Activated naive CD4-positive, alpha-beta T cell treated with anti-CD3 and anti-CD28 coated beads, Interleukin-2, amount 10 ng/mL, durations not matched to agents 7 days and 5 days (primary cell): ENCODE measurements around the gene CCT2.
A peak's percentile ranks its signal among the peaks of the same experiment; 100 is the strongest.

Experiments
- CTCF ChIA-PET: fragments of 350-600 bp; sonication (Branson Sonifier 250); formaldehyde crosslinking; loops from one replicate; lab custom pipeline; 2021; ENCODE audit warnings: antibody characterized with exemption; lab: Charles Lee
- DNase-seq: peaks from one replicate; pipeline ENCODE4 v3.0.0-alpha.2; 2020
- H3K27ac Mint-ChIP-seq: one replicate; pipeline ENCODE4 v1.8.0; 2021; ENCODE audit warnings: mild to moderate bottlenecking, moderate library complexity, mixed read lengths
- H3K27me3 Mint-ChIP-seq: one replicate; pipeline ENCODE4 v1.8.0; 2021; ENCODE audit warnings: mild to moderate bottlenecking, mixed read lengths
- H3K36me3 Mint-ChIP-seq: one replicate; pipeline ENCODE4 v1.8.0; 2021; ENCODE audit warnings: mixed read lengths
- H3K4me1 Mint-ChIP-seq: one replicate; pipeline ENCODE4 v1.8.0; 2021; ENCODE audit warnings: mixed read lengths
- H3K4me3 Mint-ChIP-seq: one replicate; pipeline ENCODE4 v1.8.0; 2021; ENCODE audit warnings: mild to moderate bottlenecking, moderate library complexity, mixed read lengths
- H3K9me3 Mint-ChIP-seq: one replicate; pipeline ENCODE4 v1.8.0; 2021; ENCODE audit warnings: mixed read lengths

Gene CCT2

GRCh38 chr12:69585189-69586062 is at the start of gene CCT2:
CCT2 (plus strand) TSS chr12:69585459; CDS start chr12:69585522, 63 bp downstream.
- H3K27me3 Mint-ChIP-seq: no peaks in the 10 kb centered on the region
- peaks cover 33% of the 10 kb centered on the region for H3K36me3 Mint-ChIP-seq
- peaks cover 23% of the 10 kb centered on the region for H3K4me1 Mint-ChIP-seq
- H3K9me3 Mint-ChIP-seq: no peaks in the 10 kb centered on the region
- H3K27ac Mint-ChIP-seq: peak within 1 kb of the TSS; percentile 97
- DNase-seq: peak; percentile 98
- CTCF ChIA-PET: interaction anchor here (1.0 kb wide), 1 partner anchor 16 kb away, joined by 3 read pairs; no protein-coding TSS in a partner anchor
- H3K4me3 Mint-ChIP-seq: peak within 1 kb of the TSS; percentile 95

DNA sequence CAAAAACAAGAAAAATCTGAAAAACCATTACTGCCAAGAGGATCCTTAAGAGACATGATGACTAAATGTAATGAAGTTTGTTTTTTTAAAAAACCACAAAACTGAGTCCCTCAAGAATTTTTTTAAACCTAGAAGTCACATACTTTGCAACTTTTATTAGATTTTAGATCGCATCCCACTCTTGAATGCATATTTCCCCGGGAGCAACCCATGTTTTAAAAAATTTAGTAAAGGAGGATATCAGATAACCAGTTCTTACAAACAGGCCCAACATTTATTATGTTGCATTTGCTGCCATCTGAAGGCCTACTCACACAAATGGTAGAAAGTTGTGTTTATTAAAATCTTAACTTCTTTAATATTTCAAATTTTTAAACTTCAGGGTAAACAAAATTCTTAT is 44.3 kb upstream of the CCT2 start:
- CTCF ChIA-PET: no interaction called here
- H3K27me3 Mint-ChIP-seq: no peaks in the 10 kb centered on the region
- H3K9me3 Mint-ChIP-seq: peaks cover 9% of the 10 kb centered on the region
- H3K36me3 Mint-ChIP-seq: peaks cover 24% of the 10 kb centered on the region
- H3K27ac Mint-ChIP-seq: no peak overlapping the region
- no peak overlapping the region for H3K4me3 Mint-ChIP-seq
- H3K4me1 Mint-ChIP-seq: no peaks in the 10 kb centered on the region
- no peak for DNase-seq

DNA sequence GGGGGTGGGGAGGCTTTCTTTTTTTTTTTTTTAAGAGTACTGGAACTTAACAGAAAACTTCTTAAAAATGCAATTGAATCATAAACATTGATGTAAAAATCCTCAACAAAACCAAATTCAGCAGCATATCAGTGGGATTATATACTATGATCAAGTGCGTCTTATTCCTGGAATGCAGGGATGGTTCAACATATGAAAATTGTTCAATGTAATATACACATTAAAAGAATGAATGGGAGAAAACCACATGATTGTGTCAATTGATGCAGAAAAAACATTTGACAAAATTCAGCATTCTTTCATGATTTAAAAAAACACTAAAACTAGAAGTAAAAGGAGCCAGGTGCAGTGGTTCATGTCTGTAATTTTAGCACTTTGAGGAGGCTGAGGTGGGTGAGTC is 41.2 kb upstream of the CCT2 start:
- Mint-ChIP-seq H3K4me3 (no peak overlapping the region), H3K27me3 (no peaks in the 10 kb centered on the region)
- CTCF ChIA-PET: no interaction called here

DNA sequence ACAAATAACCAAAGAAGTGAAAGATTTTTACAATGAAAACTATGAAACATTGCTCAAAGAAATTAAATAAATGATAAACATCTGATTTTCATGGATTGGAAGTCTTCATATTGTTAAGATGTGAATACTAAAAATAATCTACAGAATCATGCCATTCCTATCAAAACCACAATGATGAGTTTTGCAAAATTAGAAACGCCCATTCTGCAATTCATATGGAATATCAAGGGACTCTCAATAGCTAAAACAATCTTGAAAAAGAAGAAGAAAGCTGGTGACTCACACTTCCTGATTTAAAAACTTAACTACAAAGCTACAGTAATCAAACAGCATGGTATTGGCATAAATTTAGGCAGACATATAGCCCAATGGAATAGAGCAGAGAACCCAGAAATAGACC is 40.2 kb upstream of the CCT2 start:
- no peak overlapping the region for H3K27ac Mint-ChIP-seq
- no peak for DNase-seq
- peaks cover 21% of the 10 kb centered on the region for H3K36me3 Mint-ChIP-seq
- H3K4me3 Mint-ChIP-seq: no peak overlapping the region
- H3K27me3 Mint-ChIP-seq: no peaks in the 10 kb centered on the region
- H3K9me3 Mint-ChIP-seq: peaks cover 9% of the 10 kb centered on the region
- CTCF ChIA-PET: no interaction called here
- no peaks in the 10 kb centered on the region for H3K4me1 Mint-ChIP-seq

More for the DNA sequence above, 41.2 kb upstream of the CCT2 start:
- Mint-ChIP-seq H3K27ac (no peak overlapping the region), H3K36me3 (peaks cover 21% of the 10 kb centered on the region), H3K9me3 (peaks cover 9% of the 10 kb centered on the region), H3K4me1 (no peaks in the 10 kb centered on the region)
- DNase-seq: no peak

DNA sequence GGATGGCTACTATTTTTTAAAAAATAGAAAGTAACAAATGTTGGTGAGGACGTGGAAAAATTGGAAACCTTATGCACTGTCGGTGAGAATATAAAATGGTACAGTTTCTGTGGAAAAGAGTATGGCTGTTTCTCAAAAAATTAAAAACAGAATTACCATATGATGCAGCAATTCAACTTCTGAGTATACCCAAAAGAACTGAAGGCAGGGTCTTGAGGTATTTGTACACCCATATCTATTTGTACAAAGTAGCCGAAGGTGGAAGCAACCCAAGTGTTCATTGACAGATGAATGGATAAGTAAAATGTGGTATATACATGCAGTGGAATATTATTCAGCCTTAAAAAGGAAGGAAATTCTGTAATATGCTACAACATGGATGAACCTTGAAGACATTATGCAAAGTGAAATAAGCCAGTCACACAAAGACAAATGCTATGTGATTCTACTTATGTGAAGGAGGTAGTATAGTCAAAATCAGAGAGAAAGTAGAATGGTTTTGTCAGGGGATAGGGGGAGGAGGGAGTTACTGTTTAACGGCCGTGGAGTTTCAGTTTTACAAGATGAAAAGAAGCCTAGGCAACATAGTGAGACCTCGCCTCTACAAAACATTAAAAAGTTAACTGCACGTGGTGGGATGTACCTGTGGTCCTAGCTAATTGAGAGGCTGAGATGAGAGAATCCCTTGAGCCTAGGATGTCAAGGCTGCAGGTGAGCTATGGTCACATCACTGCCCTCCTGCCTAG is 38.4 kb upstream of the CCT2 start:
- H3K9me3 Mint-ChIP-seq: peaks cover 9% of the 10 kb centered on the region
- peaks cover 14% of the 10 kb centered on the region for H3K36me3 Mint-ChIP-seq
- no peak for DNase-seq
- CTCF ChIA-PET: no interaction called here
- no peaks in the 10 kb centered on the region for H3K27me3 Mint-ChIP-seq
- H3K4me1 Mint-ChIP-seq: no peaks in the 10 kb centered on the region
- no peak overlapping the region for H3K27ac Mint-ChIP-seq
- H3K4me3 Mint-ChIP-seq: no peak overlapping the region

DNA sequence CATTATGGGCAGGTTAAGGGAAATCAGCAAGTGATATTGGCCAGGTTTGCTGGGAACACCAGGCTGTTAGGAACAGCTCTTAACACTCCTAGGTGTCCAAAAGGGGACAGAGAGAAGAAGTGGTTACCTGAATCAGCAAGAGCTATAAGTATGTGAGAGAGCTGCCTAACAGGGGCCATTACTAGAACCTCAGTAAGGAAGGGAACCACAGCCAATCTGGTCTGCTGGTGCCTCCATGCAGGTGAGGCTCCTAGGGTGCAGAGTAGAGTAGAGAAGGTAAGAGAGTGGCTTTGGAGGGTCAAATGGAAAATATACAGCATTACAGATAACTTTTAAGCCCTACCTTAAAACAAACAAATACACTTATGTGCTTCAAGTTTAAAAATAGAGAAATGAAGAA is 36.6 kb upstream of the CCT2 start:
- peaks cover 8% of the 10 kb centered on the region for H3K36me3 Mint-ChIP-seq

GRCh38 chr12:69550569-69551350 is 34.5 kb upstream of the CCT2 start:
- CTCF ChIA-PET: no interaction called here
- no peak for DNase-seq
- Mint-ChIP-seq H3K36me3 (peaks cover 1% of the 10 kb centered on the region), H3K4me3 (no peak overlapping the region), H3K9me3 (no peaks in the 10 kb centered on the region), H3K27ac (no peak overlapping the region), H3K4me1 (no peaks in the 10 kb centered on the region), H3K27me3 (no peaks in the 10 kb centered on the region)

More for the DNA sequence above, 36.6 kb upstream of the CCT2 start:
- H3K4me3 Mint-ChIP-seq: no peak overlapping the region
- H3K27me3 Mint-ChIP-seq: no peaks in the 10 kb centered on the region
- H3K4me1 Mint-ChIP-seq: no peaks in the 10 kb centered on the region
- no peak overlapping the region for H3K27ac Mint-ChIP-seq
- no peak for DNase-seq
- CTCF ChIA-PET: interaction anchor here (0.7 kb wide), 1 partner anchor 14 kb away, joined by 3 read pairs; no protein-coding TSS in a partner anchor
- H3K9me3 Mint-ChIP-seq: peaks cover 5% of the 10 kb centered on the region

DNA sequence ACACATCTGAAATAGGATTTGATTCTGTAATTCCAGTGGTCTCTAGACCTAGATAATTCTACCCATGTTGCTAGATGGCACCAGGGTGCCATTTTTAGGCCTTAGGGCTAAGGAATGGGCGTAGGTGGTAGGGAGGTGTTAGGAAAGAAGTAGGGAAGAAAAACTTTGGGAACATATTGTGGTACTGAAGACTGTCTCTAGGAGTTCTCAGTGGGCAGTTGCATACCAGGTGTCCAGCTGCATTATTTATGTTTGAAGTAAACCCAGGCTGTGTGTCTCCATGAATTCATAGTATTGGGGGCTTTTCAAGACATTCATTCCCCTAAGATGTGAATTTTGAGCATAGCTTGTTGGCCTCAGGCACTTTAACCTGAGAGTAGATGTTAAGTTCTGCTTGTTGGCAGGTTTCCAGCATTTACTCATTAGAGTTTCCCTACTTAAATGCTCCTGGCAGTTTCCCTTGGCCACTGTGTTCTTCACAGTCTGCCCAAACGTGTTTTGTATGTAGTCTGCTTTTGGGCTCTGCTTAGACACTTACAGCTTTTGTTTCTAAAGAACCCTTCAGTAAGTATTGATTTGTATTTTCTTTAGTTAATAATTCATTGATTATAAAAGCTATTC is 31.5 kb upstream of the CCT2 start:
- Mint-ChIP-seq H3K27ac (no peak overlapping the region), H3K4me3 (no peak overlapping the region), H3K27me3 (no peaks in the 10 kb centered on the region), H3K9me3 (no peaks in the 10 kb centered on the region), H3K4me1 (no peaks in the 10 kb centered on the region), H3K36me3 (no peaks in the 10 kb centered on the region)
- CTCF ChIA-PET: interaction anchor here (0.7 kb wide), 1 partner anchor 17 kb away, joined by 3 read pairs; no protein-coding TSS in a partner anchor
- DNase-seq: no peak

- Mint-ChIP-seq H3K4me3 (no peak overlapping the region), H3K27ac (no peak overlapping the region), H3K36me3 (no peaks in the 10 kb centered on the region), H3K4me1 (no peaks in the 10 kb centered on the region), H3K9me3 (no peaks in the 10 kb centered on the region), H3K27me3 (no peaks in the 10 kb centered on the region)
- DNase-seq: no peak
- CTCF ChIA-PET: interaction anchor here (0.9 to 2.1 kb wide), 3 partner anchors 10 to 15 kb away, joined by 3 to 13 read pairs (median 3); no protein-coding TSS in a partner anchor
These were observed 29.8 kb upstream of the CCT2 start for GRCh38 chr12:69555461-69555860.

DNA sequence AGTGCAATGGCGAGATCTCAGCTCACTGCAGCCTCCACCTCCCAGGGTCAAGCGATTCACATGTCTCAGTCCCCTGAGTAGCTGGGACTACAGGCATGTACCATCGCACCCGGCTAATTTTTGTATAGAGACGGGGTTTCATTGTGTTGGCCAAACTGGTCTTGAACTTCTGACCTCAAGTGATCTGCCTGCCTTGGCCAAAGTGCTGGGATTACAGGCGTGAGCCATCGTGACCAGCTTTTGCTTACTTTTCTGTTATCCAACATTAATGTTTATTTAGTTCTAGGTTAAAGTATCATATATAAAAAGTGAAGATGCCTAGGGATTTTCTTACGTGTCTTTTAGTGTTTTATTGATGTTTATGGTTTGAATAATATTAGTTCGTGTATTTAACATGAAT is 28.9 kb upstream of the CCT2 start:
- CTCF ChIA-PET: interaction anchor here (0.9 to 2.1 kb wide), 3 partner anchors 9 to 14 kb away, joined by 3 to 13 read pairs (median 3); no protein-coding TSS in a partner anchor
- Mint-ChIP-seq H3K9me3 (no peaks in the 10 kb centered on the region), H3K36me3 (no peaks in the 10 kb centered on the region), H3K27me3 (no peaks in the 10 kb centered on the region), H3K27ac (no peak overlapping the region), H3K4me1 (no peaks in the 10 kb centered on the region), H3K4me3 (no peak overlapping the region)
- no peak for DNase-seq

DNA sequence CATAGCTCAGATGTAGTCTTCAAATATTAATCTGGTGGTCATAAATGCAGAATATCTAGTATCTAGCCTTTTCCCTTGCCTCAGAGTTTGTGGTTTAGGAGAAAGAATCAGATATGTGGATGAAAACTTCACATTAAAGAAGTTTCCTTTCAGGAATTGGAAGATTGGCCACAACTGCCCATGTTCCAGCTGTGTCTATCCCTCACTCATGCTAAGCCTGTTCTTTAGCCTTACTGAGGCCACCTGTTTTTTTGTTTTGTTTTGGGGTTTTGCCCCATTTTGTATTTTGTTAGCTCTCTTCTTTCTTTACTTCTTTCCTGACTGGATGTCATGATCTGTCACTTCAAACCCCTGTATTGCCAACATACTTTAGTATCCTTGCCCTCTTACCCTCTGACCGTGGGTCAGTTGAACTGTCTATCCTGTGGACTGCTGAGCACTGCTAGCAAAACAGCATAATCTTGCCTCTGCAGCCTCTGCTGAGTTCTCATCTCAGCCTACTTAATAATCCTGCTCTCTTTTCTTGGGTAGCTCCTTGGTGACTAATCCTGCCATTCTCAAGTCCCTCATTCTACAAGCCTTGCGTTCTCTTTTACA is 22.0 kb upstream of the CCT2 start:
- Mint-ChIP-seq H3K4me3 (no peak overlapping the region), H3K36me3 (peaks cover 2% of the 10 kb centered on the region), H3K9me3 (no peaks in the 10 kb centered on the region), H3K27ac (no peak overlapping the region), H3K27me3 (no peaks in the 10 kb centered on the region), H3K4me1 (no peaks in the 10 kb centered on the region)
- no peak for DNase-seq
- CTCF ChIA-PET: interaction anchor here (2.6 kb wide), 1 partner anchor 8 kb away, joined by 11 read pairs; no protein-coding TSS in a partner anchor

DNA sequence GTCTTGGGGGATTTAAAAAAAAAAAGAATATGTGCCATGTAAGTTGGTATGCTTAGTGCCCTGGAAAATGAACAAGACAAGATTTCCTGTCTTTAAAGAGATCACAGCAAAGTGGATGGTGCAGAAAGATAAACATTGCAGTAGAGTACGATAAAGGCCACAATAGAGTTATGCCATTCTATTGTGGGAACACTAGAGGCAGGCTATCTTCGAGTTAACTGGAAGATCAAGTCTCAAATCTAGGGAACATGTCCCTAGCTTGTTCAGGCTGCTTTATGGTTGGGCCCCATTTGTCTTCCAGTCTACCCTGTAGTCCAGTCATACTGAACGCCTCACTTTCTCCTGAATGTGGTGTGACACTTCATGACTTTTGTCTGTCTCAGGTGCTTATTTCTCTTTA is 18.7 kb upstream of the CCT2 start:
- no peaks in the 10 kb centered on the region for H3K9me3 Mint-ChIP-seq
- CTCF ChIA-PET: interaction anchor here (1.2 to 1.5 kb wide), 5 partner anchors 11 to 208 kb away, joined by 3 to 5 read pairs (median 3); no protein-coding TSS in a partner anchor
- no peak overlapping the region for H3K27ac Mint-ChIP-seq
- peaks cover 3% of the 10 kb centered on the region for H3K36me3 Mint-ChIP-seq
- H3K4me1 Mint-ChIP-seq: no peaks in the 10 kb centered on the region
- H3K4me3 Mint-ChIP-seq: no peak overlapping the region
- H3K27me3 Mint-ChIP-seq: no peaks in the 10 kb centered on the region
- no peak for DNase-seq

- H3K27me3 Mint-ChIP-seq: no peaks in the 10 kb centered on the region
- peak overlapping the region; percentile 46 for H3K27ac Mint-ChIP-seq
- CTCF ChIA-PET: interaction anchor here (0.8 to 4.7 kb wide), 6 partner anchors 11 to 278 kb away, joined by 3 to 52 read pairs (median 17); no protein-coding TSS in a partner anchor
- no peak overlapping the region for H3K4me3 Mint-ChIP-seq
- H3K4me1 Mint-ChIP-seq: peaks cover 5% of the 10 kb centered on the region
- H3K9me3 Mint-ChIP-seq: no peaks in the 10 kb centered on the region
- H3K36me3 Mint-ChIP-seq: peaks cover 13% of the 10 kb centered on the region
- no peak for DNase-seq
These were observed 16.0 kb upstream of the CCT2 start for GRCh38 chr12:69569236-69569635.
